GDM1 (cell line): ENCODE results near the gene LAS1L.
"Not testable (repeated sequence)": the region's sequence is repeated elsewhere in the genome, so short reads cannot be mapped to it uniquely, and the experiment has no call there.

Experiments used
- DNase-seq: peaks from one replicate; lab custom pipeline; 2025; lab: John Stamatoyannopoulos, UW

Gene LAS1L

GRCh38 chrX:65517923-65518322, 16.7 kb downstream of the LAS1L start:
- DNase-seq: no peak

GRCh38 chrX:65516756-65517155, 17.8 kb downstream of the LAS1L start:
- DNase-seq: no peak

- no peak for DNase-seq
Measured at GRCh38 chrX:65513610-65514009, 21.0 kb downstream of the LAS1L start.

- DNase-seq: no peak
Measured at GRCh38 chrX:65509400-65509799, 25.2 kb downstream of the LAS1L start.

- no peak for DNase-seq
Measured at GRCh38 chrX:65508851-65509250, 25.7 kb downstream of the LAS1L start.

GRCh38 chrX:65502618-65503017, 32.0 kb downstream of the LAS1L start:
- DNase-seq: no peak

GRCh38 chrX:65493431-65493830, 41.2 kb downstream of the LAS1L start:
- DNase-seq: no peak

GRCh38 chrX:65491620-65492019, 43.0 kb downstream of the LAS1L start:
- DNase-seq: no peak

- no peak for DNase-seq
Measured at GRCh38 chrX:65488495-65488894, 46.1 kb downstream of the LAS1L start.

GRCh38 chrX:65480960-65481359, 53.6 kb downstream of the LAS1L start:
- DNase-seq: no peak

GRCh38 chrX:65479102-65479501, 55.5 kb downstream of the LAS1L start:
- DNase-seq: not testable (repeated sequence)

- no peak for DNase-seq
Measured at GRCh38 chrX:65476564-65476963, 58.0 kb downstream of the LAS1L start.

GRCh38 chrX:65463550-65463949, 71.0 kb downstream of the LAS1L start:
- no peak for DNase-seq
